Vagina (tissue), 2 donors: Measurements from ENCODE around the gene SLC29A1. TPM values are rescaled to one million over a fixed set of nuclear protein-coding genes. Genes with fewer than 3 reads are reported as not detected.

Experiments
- DNase-seq, 2 donors: peaks; one replicate each; pipeline ENCODE4 v3.0.0-alpha.2; 2017; ENCODE audit errors: extremely low spot score in 2 of 2
- H3K27ac ChIP-seq: fragments of 200-600 bp; sonication (generic); one replicate; pipeline ENCODE4 v1.5.1; 2019
- H3K27me3 ChIP-seq: fragments of 200-600 bp; sonication (generic); one replicate; pipeline ENCODE4 v1.5.1; 2019
- H3K36me3 ChIP-seq, 2 donors: fragments of 200-600 bp; sonication (generic); one replicate each; pipeline ENCODE4 v1.5.1; 2017 to 2019
- H3K4me1 ChIP-seq: fragments of 200-600 bp; sonication (generic); one replicate; pipeline ENCODE4 v1.5.1; 2019
- H3K4me3 ChIP-seq, 2 donors: fragments of 200-600 bp; sonication (generic); 1 replicate in 1 of 2; 2 replicates in 1 of 2; pipeline ENCODE4 v1.5.1; 2016 to 2019
- H3K9me3 ChIP-seq: fragments of 200-600 bp; sonication (generic); one replicate; pipeline ENCODE4 v1.5.1; 2019
- CTCF ChIP-seq, 3 experiments: fragments of 450-650 bp in 2 of 3; fragments of 200-600 bp in 1 of 3; sonication (generic) in 1 of 3; IDR thresholded peaks; one replicate each; pipeline ENCODE4 v1.5.1; 2017 to 2019; ENCODE audit warnings: antibody characterized with exemption in 3 of 3, mild to moderate bottlenecking in 2 of 3, moderate library complexity in 2 of 3
- POLR2A ChIP-seq, 2 donors: fragments of 450-650 bp; IDR thresholded peaks; one replicate each; pipeline ENCODE4 v1.6.1; 2017; ENCODE audit warnings: antibody characterized with exemption in 2 of 2, mild to moderate bottlenecking in 2 of 2, moderate library complexity in 2 of 2
- POLR2AphosphoS5 ChIP-seq, 2 donors: sonication (generic); formaldehyde crosslinking; IDR thresholded peaks; one replicate each; pipeline ENCODE4 v1.9.0; 2017; ENCODE audit warnings: antibody characterized with exemption in 2 of 2, mild to moderate bottlenecking in 2 of 2, low read depth in 1 of 2; ENCODE audit not compliant: insufficient read depth in 1 of 2
- intact Hi-C: fragments of 100-400 bp; cut with DNase I; formaldehyde crosslinking; loops from one replicate; pipeline ENCODE4 v1.15.1; 2023
- total RNA-seq: library from RNA; depleted of rRNA; stranded (reverse); fragments of >200 nt; gene quantifications from one replicate; pipeline ENCODE4 v1.2.3, GENCODE V29; 2016

Gene SLC29A1
- total RNA-seq, 1 donor from 2014 or later = 51.1 TPM

- Histone ChIP-seq H3K27ac (peak overlapping the region; percentile 77), H3K36me3 (no peaks in the 10 kb centered on the region), H3K4me3 (no peak overlapping the region), H3K4me1 (peaks cover 27% of the 10 kb centered on the region), H3K9me3 (no peaks in the 10 kb centered on the region), H3K27me3 (no peaks in the 10 kb centered on the region)
- intact Hi-C loops = no loop called here
- TF ChIP-seq POLR2AphosphoS5 (IDR thresholded peaks at IDR 0.05; ENCODE audit: insufficient read depth in 1 of 2, low read depth in 1 of 2) (peak; percentile 26 to 31), CTCF (IDR thresholded peaks at IDR 0.05) (no peak)
- DNase-seq = no peak
These were observed 21.6 kb upstream of the SLC29A1 start for GRCh38 chr6:44201638-44202303.

GRCh38 chr6:44202332-44202971, 20.9 kb upstream of the SLC29A1 start:
- Histone ChIP-seq H3K27ac (peak overlapping the region; percentile 77), H3K4me1 (peaks cover 27% of the 10 kb centered on the region), H3K36me3 (no peaks in the 10 kb centered on the region), H3K4me3 (no peak overlapping the region), H3K9me3 (no peaks in the 10 kb centered on the region), H3K27me3 (no peaks in the 10 kb centered on the region)
- intact Hi-C loops = no loop called here
- DNase-seq = no peak
- TF ChIP-seq CTCF (IDR thresholded peaks at IDR 0.05) (no peak), POLR2A (IDR thresholded peaks at IDR 0.05) (no peak), POLR2AphosphoS5 (IDR thresholded peaks at IDR 0.05; ENCODE audit: insufficient read depth in 1 of 2, low read depth in 1 of 2) (no peak)

GRCh38 chr6:44202972-44203750, 20.2 kb upstream of the SLC29A1 start:
- TF ChIP-seq POLR2A (IDR thresholded peaks at IDR 0.05) (no peak), CTCF (IDR thresholded peaks at IDR 0.05) (no peak), POLR2AphosphoS5 (IDR thresholded peaks at IDR 0.05; ENCODE audit: insufficient read depth in 1 of 2, low read depth in 1 of 2) (no peak)
- DNase-seq = no peak
- Histone ChIP-seq H3K27me3 (no peaks in the 10 kb centered on the region), H3K27ac (peak overlapping the region; percentile 77), H3K4me1 (peaks cover 27% of the 10 kb centered on the region), H3K4me3 (no peak overlapping the region), H3K36me3 (no peaks in the 10 kb centered on the region), H3K9me3 (no peaks in the 10 kb centered on the region)
- intact Hi-C loops = no loop called here

- no peak for DNase-seq
- TF ChIP-seq POLR2AphosphoS5 (IDR thresholded peaks at IDR 0.05; ENCODE audit: insufficient read depth in 1 of 2, low read depth in 1 of 2) (peak in 1 of 2 donors; percentile 23), CTCF (IDR thresholded peaks at IDR 0.05) (no peak)
- no peak overlapping the region for H3K27ac ChIP-seq
- H3K9me3 ChIP-seq = no peaks in the 10 kb centered on the region
- intact Hi-C loops = no loop called here
- no peak overlapping the region for H3K4me3 ChIP-seq
- peaks cover 27% of the 10 kb centered on the region for H3K4me1 ChIP-seq
- no peaks in the 10 kb centered on the region for H3K27me3 ChIP-seq
- no peaks in the 10 kb centered on the region for H3K36me3 ChIP-seq
These were observed 19.4 kb upstream of the SLC29A1 start for GRCh38 chr6:44203955-44204354.
